Left kidney (tissue), 2 donors: Measurements from ENCODE around the gene WDPCP. TPM values are rescaled to one million over a fixed set of nuclear protein-coding genes. Genes with fewer than 3 reads are reported as not detected.
"Not testable (repeated sequence)": the region's sequence is repeated elsewhere in the genome, so short reads cannot be mapped to it uniquely, and the experiment has no call there.

Experiments
- DNase-seq: peaks from one replicate; pipeline ENCODE4 v3.0.0-alpha.2; 2013
- polyA plus RNA-seq: library from polyadenylated mRNA; unstranded; fragments of 120-200 nt; gene quantifications from one replicate; pipeline ENCODE4 v1.2.1, GENCODE V29; 2013; ENCODE audit not compliant: insufficient read length

The WDPCP gene
- polyA plus RNA-seq, 1 donor: 16.4 TPM

- no peak for DNase-seq
Observed at GRCh38 chr2:63463142-63463541, 125.1 kb downstream of the WDPCP start.

DNA sequence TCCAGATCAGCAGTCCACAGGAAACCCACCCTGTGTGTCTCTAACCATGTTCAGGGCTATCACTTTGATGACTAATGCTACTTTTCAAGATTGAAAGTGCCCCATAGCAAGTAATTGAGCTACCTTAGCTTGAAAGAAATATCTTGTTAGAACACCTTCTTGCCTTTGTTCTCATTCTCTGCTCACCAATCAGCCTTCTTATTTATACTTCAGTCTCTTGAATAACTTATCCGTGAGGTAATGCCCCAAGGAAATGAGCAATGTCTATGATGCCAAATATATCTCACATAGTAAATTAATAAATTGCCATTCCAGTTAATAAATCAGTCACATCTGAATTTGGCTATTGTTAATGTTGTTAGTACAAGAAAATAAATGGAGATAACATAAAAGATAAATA is 141.6 kb downstream of the WDPCP start:
- no peak for DNase-seq

- DNase-seq: no peak
Observed at GRCh38 chr2:63444565-63445288, 143.6 kb downstream of the WDPCP start.

DNA sequence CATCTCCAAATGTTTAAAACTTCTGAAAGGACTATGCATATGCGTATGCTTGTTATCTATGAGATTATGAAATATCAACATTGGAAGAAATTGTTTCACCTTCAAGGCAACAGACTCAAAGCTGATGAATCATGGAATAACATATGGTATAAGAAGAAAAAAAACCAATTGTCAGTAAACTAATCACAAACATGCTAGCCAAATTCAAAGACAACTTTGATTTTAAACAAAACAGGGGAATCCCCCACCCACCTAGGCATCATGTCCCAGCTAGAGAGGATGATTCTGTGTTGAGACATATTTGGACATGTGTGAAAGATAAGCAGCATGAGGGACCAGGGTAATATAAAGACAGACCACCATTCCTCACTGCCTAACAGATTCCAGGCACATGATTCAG is 147.7 kb downstream of the WDPCP start:
- DNase-seq: no peak

GRCh38 chr2:63438181-63438580 is 150.1 kb downstream of the WDPCP start:
- no peak for DNase-seq

- DNase-seq: no peak
Observed at GRCh38 chr2:63436488-63436887, 151.8 kb downstream of the WDPCP start.

GRCh38 chr2:63435070-63435469 is 153.2 kb downstream of the WDPCP start:
- no peak for DNase-seq

DNA sequence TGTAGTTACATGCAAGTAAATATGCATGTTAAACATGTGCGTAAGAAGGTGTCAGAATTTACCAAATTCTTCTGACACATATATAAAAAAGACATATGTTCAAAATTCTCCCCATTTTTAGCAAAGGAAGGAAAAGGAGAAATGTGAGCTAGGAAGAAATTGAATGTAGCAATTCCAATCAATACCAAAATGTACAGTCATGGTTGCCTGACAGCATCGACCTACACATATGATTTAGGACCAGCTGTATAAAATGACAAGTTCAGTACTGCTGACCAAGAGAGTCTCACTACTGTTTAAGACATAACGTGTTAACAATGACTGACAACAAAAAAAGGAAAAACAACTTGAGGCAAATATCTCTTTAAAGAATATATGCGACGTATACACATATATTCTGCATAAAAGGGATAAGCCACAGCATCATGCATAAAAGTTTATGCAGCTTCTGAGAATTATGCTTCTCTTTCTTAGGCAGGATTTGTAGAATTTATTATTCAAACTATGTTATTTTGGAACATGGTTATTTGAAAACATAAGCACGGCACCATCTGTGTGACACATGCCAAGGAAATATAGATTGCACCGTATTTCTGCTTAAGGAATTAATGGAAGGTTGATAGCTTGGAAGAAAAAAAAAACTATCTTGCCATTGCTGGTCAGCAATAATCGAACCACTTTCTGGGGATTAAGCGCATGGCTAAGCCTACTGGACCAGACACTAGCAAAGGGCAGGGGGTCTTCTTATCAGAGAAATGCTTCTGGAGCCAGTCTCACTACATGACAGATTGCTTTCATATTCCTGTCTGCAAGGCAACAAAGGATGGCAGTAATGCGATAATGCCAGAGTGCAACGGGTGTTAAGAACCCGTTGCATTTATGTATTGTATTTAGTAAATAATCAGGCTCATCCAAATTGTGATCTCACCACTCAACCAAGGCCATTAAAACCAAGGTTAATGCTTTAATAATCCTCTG is 154.0 kb downstream of the WDPCP start:
- no peak for DNase-seq

DNA sequence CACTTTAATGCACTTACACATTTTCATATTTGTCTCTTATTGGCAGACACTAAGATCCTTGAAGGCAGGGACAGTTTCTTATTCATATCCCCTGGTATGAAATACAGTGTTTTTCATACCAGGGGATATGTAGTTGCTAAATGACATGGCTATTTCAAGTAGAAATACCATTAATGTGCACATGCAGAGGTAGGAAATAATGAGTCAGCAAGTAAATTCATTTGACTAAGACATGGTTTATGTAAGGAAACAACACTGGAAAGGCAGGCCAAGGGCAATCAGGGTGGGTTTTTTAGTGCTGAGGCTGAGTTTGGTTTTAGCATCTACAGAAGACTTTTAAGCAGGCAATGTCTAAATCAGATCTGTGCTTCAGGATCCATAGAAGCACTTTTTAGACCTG is 155.9 kb downstream of the WDPCP start:
- DNase-seq: no peak

GRCh38 chr2:63425606-63426005 is 162.7 kb downstream of the WDPCP start:
- no peak for DNase-seq

DNA sequence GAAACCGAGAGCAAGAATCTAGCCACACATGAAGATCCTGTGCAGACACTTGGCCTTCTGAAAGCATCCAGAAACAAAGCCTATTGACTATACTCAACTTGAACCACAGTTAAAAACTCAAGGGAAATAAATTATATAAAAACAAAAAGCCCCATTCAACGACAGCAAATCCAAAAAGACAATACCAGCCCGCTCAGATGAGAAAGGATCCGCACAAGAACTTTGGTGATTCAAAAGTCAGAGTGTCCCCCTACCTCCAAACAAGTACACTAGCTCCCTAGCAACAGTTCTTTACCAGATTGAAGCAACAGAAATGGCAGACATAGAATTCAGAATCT is 163.2 kb downstream of the WDPCP start:
- DNase-seq: no peak

GRCh38 chr2:63424329-63425078 is 163.8 kb downstream of the WDPCP start:
- no peak for DNase-seq

DNA sequence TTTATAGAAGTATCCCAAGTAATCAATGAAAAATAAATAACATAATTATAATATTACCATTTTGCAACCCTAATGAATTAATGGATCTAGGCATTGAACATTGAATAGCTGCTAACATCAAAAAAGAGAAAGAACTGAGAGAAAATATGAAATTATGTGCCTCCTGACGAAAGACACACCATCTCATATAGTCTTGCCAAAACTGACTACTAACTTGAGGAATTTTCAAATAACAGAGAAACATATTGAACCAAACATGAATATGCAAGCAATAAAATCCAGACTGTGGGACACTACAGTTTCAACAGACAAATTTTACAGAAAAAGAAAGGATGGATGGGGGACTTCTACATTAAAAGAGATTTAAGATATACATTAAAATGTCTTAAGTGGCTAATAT is 165.7 kb downstream of the WDPCP start:
- no peak for DNase-seq

GRCh38 chr2:63408530-63408929 is 179.7 kb downstream of the WDPCP start:
- no peak for DNase-seq

GRCh38 chr2:63406641-63407040 is 181.6 kb downstream of the WDPCP start:
- no peak for DNase-seq

DNA sequence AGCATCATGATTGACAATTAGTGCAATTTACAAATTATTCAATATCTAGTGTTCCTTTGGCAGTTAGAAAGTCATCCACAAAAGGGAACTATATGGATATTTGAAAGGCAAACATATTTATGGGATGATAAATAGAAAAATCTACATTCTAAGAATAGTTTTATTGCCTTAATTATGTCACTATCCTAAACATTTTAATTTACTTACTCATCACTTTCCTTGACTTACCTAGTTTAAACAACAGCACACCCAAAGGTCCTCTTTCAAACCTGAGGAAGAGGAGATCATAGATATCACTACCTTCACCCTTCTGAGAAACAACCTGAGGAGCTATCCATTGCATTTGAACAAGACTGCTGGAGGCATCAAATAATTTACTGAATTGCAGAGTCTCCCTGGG is 184.5 kb downstream of the WDPCP start:
- DNase-seq: no peak

- not testable (repeated sequence) for DNase-seq
Observed at GRCh38 chr2:63402889-63403288, 185.4 kb downstream of the WDPCP start.

DNA sequence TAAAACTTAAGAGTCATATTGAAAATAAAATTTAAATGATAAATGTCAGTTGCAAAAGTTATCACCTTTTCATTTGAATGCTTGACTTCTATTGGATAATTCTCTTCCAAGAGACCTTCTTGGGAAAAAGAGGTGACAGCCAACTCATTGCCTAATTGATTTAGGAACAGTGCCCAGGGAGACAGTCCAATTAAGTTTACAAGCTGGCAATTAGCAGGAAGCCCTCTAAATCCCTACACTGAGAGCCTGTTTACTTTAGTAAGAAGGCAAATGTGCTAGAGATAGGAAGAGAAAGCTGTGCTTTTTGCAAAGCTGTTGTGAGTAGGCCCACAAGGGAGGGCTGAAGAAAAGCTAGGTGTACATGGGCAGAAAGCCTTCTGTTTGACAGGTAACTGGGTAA is 189.1 kb downstream of the WDPCP start:
- no peak for DNase-seq

GRCh38 chr2:63379451-63379850 is 208.8 kb downstream of the WDPCP start:
- no peak for DNase-seq

DNA sequence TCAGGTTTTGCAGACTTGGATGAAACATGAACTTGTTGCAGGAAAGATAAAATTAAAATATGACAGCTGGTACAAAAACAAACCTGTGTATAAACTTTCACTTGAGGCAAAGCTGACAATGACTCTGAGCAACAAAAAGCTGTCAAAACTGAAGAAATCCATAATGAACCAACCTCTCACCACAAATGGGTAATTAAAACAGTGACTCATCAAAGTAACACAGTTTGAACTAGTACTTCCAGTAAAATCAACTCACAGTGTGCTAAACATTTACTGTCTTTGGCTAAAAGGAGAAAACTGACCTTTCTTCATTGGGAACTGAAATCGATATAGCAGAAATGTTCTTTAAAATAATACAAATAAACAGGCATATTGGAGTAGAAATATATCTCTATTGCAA is 209.7 kb downstream of the WDPCP start:
- DNase-seq: no peak

GRCh38 chr2:63374341-63374740 is 213.9 kb downstream of the WDPCP start:
- no peak for DNase-seq

- DNase-seq: no peak
Observed at GRCh38 chr2:63372549-63372948, 215.7 kb downstream of the WDPCP start.

DNA sequence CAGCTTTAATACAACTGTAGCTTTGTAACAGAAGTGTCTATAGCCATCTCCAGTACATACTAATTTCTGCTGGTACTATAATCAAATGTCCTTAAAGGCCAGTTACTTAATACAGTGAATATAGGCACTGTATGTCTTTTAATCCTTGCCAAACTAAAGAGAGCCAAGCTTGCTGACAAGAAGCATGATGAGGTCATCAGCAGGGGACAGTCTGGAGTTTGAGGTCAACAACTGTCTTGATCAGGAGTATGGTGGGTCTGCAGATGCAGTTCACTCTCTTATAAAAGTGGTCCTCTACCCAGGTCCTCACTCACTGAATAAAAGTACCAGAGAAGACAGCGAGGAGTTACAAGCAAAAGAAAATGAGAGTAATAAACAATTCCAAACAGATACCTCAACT is 219.1 kb downstream of the WDPCP start:
- DNase-seq: no peak
